NCI-H510A treated with DMSO at 0.1 percent for 48 hours (cell line): ENCODE measurements around the gene INSYN2A.

ENCODE experiments used
- DNase-seq: peaks from one replicate; lab custom pipeline; 2025; lab: John Stamatoyannopoulos, UW

INSYN2A gene, protein sequence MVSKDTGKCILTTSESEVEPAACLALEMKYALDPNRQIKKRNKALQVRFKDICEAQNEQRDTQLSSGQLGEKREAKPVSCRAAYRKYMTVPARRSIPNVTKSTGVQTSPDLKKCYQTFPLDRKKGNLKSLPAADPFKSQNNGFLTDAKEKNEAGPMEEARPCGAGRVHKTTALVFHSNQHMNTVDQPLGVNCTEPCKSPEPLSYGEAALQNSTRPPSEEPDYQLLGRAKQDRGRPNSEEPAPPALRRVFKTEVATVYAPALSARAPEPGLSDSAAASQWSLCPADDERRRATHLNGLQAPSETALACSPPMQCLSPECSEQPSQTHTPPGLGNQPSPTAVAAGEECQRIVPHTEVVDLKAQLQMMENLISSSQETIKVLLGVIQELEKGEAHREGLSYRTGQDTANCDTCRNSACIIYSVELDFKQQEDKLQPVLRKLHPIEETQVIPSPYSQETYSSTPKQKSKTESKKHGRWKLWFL

DNA sequence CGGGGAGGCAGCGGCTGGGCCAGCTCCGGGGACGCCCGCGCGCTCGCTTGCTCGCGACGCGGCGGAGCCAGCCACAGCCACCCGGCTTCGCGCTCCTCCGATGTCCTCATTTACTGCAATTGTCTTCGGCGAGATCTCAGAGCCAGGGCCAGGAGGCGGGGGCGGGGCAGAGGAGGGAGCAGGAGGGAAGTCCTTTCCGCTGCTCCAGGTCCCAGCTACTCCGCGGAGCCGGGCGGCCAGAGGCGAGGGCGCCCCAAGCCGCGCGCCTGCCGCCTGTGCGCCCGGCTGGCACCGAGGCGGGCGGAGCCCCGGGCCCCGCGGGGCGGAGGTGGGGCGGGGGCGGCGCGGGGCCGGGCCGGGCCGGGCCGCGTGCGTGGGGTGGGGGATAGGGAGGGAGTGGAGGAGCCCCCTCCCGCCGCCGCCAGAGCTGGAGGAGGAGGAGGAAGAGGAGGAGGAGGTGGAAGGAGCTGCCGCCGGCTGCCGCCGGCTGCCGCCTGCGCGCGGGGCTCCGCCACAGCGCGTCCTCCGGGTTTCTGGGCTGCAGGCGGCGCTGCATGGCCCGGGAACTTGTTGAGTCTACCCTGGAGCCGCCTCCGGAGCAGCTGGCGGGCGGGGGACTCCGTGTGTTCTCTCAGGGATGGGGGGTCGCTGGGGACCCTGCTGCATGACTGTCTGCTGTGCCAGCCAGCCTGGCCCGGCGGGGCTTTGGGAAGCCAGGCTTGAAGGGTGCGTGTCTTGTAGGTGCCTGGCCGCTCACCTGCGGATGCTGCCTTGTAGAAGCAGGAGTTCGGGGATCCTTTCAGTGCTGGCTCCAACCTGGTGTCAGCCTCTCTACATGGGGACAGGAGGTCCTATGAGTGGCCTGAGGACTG is at the start of gene INSYN2A:
INSYN2A (minus strand) TSS at position 310 of the 872 bp plus-strand sequence. CDS start 20,196 bp downstream, outside the sequence.
- peak; percentile 21 for DNase-seq

DNA sequence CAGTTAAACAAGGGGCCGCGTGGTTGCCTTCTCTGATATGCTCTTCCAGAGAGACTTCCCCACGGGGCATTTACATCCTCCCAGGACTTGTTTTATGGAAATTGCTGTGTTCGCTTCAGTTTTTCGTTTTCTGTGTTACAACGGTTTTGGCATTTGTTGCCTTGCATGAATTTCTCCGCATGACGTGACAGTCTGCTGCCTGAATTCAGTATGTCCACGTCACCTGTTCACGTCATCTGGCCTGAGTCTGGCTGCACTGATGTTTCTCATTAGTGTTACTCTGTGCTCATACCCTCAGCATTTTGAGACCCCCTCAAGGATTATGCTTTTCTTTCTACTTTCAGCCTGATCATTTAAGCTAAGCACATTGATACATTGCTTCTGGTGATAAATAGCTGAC is 49.1 kb upstream of the INSYN2A start:
- no peak for DNase-seq

DNA sequence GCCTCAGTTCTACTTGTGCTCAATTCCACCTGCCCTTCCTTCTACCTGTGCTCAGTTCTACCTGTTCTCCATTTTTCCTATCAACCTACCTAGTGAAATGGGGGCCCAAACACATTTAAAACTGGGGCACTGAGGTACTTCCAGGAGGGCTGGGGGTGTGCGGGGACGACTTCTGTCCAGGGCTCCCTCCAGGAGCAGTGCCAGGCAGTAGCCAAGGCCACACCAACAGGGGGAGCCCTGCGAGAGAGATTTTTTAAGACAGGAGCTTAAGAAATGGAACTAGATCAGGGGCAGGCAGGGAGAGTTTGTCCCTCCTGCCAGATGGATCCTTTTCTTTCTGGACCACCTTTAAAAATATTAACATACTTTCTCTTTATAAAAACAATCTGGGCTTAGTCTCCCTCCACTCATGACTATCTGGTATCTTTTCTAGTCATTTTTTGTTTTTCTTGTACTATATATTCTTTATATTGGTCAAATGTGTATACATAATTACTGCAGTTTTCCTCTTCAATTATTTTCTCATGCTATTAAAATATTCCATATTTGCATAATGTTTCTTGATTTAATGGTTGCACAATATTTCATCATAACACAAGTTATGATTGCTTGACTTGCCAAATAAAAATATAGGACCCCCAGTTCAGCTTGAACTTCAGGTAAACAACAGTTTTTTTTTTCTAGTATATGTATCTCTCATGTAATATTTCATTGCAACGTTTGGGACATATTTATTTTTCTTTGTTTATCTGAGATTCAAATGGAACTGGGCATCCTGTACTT is 47.3 kb upstream of the INSYN2A start:
- DNase-seq, result peak; percentile 28

DNA sequence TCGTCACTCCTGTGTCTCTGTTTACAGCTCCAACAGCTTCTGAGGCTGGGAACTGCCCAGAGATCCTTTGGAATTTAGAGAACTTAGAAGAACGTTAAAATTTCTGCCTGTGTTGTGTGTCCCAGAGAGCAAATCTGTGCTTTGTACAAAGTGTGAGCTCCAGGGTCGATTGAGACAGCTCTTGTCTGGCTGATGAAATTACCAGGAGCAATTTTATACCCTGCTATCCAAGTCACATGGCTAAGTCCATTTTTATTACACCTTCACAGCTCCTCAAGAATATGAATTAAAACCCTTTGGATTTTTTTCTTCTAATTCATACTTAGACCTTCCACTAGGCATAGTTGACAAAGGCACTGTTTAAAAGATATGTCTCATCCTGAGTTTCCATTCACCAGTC is 46.5 kb upstream of the INSYN2A start:
- DNase-seq, result no peak

DNA sequence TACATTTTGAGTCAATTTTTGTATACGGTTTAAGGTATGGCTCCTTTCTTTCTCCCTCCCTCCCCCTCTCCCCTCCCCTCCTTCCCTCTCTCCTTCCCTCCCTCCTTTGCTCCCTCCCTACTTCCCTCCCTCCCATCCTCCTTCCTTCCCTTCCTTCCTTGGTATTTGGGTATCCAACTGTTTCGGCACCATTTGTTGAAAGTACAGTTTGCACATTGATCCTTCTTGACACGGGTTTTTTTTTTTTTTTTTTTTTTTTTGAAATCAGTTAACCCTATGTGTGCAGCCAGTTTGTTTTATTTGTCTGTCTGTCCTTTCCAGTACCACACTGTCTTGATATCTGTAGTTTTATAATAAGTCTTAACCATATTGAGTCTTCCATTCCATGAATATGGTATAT is 39.9 kb upstream of the INSYN2A start:
- no peak for DNase-seq

DNA sequence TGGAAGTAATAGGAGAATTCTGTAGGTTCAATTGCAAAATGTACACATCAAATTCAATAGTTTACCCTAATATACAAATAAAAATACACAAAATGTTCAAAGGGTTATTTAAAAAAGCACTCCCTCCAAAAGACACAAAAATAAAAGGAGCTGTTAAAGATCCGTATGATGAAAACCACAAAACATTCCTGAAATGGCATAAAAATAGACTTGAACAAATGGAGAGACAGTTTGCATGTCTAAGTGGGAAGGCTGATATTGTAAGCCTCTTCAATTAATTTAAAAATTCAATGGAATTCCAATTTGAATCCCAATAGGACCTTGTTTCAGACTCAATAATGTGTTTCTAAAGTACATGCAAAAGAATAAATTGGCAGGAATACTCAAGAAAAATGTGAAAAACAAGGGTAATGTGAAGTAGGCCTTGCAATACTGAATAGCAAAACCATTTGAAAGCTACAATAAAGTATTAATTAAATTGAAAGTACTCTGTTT is 38.0 kb upstream of the INSYN2A start:
- DNase-seq, result no peak

DNA sequence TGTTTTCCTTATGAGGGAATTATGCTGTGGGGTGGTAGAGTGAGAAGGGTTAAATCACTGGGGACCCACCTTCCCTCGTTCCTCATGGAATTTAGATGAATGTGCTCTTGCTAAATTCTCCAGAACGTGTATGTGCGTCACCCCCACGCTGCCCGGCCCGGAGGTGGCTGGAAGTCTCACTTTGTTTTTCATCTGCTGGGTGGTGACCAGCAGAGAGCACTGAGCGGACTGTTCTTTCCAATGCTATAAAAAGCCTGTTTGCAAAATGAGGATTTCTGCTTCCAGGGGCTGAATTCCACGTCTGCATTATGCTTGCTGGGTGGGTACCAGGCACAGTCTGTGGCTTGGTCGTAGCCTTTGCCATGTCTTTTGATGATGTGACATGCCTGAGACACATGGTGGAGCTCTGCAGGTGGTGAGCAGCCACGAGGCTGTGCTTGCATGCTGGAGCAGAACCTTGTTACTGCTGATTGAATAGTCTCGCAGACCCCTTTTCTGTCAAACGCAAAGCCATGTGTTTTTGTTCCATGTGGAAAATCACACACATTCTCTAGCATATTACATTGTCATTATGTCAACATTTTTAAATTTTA is 31.9 kb upstream of the INSYN2A start:
- DNase-seq, result no peak

DNA sequence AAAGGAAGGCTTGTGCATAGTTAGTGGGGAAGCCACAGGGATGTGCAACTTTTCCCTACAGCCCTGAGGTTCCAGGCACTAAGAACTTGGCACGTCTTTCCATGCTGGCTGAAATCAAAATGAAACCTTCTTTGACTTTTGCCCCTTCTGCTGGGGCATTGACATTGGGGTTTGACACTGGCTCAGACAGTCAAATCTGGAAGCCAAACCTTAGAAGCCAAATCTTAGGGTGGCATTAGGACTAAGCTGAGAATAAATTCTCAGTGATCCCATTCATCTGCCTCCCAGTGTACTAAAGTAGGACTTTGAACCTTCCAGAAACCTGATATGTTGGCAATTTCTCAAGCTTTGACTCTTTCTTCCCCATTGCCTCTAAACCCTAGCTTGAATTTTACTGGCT is 31.3 kb upstream of the INSYN2A start:
- no peak for DNase-seq

DNA sequence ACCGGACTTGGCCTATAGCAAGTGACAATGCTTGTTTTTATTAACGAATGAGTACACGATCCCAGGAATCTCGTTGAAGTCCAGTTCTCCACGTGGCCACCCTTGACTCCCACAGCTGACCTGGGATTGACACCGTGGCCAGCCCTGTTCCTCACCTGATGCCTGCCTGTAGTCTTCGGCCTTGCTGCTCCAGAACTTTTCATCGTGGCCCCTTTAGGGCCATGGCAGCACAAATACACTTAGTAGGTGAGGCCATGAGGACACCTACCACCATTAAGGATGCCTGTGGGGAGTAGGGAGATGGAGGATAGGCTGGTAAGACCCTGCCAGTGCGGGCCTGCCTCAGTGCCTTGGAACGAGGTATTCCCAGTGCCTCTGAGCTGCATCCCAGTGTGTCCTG is 30.6 kb upstream of the INSYN2A start:
- no peak for DNase-seq

DNA sequence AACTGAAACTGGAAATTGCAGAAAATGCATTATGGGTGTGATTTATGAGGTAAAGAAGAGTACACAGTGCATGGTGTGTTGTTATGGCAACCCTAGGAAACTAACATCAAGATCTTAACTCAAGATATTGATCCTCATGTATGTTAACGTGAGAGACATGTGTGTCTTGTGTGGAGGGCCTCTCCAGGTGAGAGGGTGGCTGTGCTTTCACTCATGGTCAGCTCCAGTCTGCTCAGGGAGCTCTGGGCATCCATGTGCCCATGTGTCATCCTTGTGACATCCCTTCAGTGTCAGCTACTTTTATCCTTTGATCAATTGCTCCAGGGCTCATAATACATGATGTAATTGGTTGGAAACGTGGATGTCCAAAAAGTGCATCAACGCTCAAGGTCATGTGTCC is 24.9 kb upstream of the INSYN2A start:
- DNase-seq, result no peak

DNA sequence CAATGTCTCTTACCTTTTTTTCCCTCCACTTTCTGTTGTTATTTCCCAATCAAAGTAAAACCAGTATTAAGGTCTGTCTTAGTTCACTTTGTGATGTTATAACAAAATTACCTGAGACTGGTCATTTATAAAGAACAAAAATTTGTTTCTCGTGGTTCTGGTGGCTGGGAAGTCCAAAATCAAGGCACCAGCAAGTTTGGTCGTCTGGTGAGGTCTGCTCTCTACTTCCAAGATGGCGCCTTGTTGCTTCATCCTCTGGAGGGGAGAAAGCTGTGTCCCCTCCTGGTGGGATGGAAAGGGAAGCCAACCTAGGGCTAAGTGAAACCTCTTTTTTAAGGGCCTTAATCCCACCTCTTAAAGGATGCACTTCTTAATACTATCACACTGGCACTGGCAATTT is 22.3 kb upstream of the INSYN2A start:
- DNase-seq, result no peak

DNA sequence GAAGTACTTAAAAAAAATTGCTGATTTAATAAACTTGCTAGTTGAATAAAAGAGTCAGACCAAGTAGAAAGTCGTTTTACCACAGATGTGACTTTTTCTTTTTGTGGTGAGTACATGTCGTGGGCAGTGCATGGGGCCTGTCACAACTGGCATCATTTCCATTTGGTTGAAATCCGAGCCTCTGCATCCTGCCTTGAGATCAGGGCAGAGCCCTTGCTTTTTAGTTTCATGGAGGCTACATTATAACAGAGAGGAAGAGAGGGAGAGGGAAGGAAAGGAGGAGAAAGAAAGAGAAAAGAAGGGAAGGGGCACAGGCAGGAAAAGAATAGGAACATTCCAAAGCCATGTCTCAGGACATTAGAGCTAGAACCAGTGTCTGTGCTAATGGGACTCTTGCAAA is 20.4 kb upstream of the INSYN2A start:
- DNase-seq, result peak; percentile 31

DNA sequence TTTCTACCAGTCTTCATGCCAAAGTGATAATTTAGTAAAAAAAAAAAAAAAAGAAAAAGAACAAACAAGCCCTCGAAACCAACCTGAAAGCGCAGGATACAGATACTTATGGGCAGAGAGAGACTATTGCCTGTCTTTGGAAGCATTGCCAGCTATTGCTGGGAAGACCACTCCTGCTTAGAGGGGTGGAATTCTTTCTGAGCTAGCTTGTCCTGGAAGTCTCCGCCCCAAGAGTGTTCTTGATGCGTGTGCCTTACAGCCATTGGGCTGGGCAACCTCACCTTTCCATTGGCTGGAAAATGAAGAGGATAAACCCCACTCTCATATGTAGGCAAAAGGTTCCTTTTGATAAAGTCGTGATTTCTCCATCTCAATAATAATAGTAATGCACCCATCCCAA is 19.9 kb upstream of the INSYN2A start:
- peak; percentile 37 for DNase-seq

DNA sequence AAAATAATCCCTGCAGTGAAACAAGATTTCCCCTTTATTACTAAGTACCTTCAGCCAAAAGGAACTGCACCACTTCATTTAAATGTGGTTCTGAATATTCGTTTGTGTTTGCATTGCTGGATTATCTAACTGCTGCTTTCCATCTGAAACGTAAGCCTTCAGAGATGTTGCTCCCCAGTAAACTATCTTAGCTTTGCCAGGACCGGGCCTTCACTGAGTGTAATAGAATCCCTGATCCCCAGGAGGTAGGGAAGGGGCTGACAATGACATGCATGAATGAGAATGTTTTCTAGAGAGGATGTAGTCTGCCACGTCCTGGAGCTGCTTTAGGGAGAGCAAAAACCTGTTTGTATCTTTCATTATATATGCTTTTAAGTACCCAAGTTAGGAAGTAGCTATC is 19.5 kb upstream of the INSYN2A start:
- DNase-seq, result peak; percentile 61

DNA sequence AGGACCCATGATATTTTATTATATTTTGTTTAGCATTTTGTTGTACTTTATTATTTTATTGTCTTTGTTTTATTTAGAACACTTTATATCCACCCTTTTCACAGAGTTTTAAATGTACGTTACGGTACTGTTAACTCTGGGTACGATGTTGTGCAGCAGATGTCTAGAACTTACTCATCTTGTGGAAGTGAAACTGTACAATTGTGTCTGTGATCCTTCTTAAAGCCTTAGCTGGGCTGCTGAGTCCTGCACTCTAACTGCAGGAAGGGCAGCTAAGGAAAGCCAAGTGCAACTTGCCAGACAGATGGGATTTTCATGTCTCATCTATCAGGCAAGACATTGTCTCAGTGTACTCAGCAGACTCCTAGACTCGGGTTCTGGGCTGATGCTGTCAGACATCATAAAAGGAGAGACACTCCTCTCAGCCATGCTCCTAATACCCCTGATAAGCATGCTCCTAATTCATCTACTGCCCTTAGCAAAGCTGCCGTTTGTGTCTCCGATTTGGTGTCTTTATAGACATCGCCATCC is 14.6 kb upstream of the INSYN2A start:
- DNase-seq, result no peak

DNA sequence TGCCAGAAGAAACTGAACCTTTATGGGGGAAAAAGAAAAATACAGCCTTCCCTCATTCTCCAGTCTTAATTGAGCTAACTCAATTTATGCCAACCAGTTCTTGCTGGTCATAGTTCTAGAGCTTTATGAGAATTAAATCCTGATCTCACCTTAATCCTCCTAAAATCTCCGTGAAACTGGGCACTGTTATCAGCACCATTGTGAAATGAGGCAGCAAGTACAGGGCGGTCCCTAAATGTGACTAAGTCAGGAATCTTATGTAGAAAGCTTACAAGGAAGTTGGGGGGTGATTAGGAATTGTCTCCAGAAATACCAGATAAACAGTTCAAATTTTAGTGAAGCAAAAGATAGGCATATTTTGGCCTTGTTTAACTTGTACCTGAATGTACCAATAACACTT is 10.7 kb upstream of the INSYN2A start:
- DNase-seq, result no peak

DNA sequence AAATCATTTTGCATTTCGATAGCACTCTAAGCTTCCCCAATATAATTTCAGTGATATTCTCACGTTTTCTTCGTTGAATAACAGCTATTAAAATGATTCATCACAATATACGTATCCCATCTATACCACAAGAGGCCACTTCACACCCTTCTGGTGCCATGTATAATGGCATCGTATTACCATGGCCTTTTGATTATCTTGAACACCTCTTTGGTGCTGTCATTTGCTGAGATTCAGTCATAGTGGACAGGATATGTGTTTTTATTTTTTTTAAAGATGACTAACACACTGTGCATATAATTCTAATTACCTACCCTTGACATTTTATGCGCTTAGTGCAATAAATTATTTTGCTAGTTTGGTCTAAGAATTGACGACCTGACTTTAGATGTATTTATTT is 6.7 kb upstream of the INSYN2A start:
- DNase-seq, result peak; percentile 22

DNA sequence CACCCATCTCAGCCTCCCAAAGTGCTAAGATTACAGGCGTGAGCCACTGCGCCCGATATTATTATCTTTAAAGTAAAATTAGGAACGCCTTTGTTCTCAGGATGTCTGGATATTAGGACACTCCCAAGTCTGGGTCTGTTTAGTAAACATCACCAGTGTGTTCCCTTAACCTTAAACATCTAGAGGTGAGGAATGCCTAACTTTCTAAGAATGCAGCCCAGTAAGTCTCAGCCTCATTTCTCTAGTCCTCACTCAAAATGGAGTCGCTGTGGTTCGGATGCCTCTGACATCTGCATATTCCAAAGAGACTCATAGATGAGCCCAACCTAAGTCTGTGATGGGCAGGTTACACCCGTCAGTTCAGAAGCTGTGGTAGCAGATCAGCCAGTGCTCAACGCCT is 4.3 kb upstream of the INSYN2A start:
- DNase-seq, result no peak

DNA sequence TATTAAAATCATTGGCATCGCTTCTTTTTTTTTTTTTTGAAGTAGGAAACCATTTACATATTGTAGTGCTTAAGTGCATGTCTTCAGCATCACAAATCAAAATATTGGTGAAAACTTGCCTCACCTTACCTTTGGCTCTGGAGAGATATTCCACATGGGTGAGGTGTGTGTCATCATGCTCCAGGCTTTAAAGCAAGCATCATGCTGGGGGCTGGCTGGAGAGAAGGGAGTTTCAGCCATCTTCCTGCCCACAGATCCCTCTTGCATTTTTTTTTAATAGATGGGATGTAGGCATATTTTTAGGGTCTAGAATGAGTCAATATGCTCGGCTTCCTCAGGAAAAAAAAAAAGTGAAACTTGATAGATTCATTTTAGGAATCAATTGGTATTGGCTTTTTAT is 2.3 kb upstream of the INSYN2A start:
- no peak for DNase-seq

DNA sequence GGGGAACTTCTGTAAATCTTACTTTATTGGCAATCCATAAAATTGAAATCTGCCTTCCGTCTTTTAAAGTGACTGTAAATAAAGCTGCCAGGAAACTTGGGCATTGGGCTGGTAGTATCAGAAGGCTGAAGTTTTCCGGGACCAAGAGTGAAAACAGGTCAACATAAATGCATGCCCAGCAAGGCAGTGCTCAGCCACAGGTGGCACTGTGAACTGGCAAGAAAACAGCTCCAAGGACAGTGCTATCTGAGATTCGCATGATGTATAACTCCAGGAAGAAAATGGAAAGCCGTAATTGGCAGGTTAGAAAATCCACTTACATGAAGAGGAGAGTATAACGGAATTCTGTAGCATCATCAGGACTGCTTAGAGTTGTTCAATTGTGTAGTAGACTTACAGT is 1.9 kb upstream of the INSYN2A start:
- peak; percentile 33 for DNase-seq

DNA sequence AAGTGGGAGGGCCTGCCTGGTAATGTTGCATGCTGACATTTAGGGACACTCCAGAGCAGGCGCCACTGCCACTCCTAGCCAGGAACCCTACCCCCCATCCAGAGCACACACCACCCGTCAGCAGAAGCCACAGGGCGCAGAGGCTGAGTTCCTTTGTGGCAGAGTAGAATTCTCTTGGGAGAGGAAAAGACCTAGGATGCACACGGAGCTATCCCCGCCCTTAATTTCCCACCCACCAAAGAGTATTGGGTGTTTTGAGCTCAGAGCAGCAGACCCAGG is 702 bp upstream of the INSYN2A start:
- no peak for DNase-seq
